Measurements from ENCODE around the gene OBP2B. TPM values are rescaled to one million over a fixed set of nuclear protein-coding genes. Genes with fewer than 3 reads are reported as not detected.
A peak's percentile ranks its signal among the peaks of the same experiment; 100 is the strongest.
"Not testable (repeated sequence)": the region's sequence is repeated elsewhere in the genome, so short reads cannot be mapped to it uniquely, and the experiment has no call there.

OBP2B gene
- total RNA-seq, 1 experiment from 2014 or later = not detected

- DNase-seq (ENCODE audit: low spot score) = no peak
These were observed 6.2 kb downstream of the OBP2B start for GRCh38 chr9:133202688-133203453.

DNA sequence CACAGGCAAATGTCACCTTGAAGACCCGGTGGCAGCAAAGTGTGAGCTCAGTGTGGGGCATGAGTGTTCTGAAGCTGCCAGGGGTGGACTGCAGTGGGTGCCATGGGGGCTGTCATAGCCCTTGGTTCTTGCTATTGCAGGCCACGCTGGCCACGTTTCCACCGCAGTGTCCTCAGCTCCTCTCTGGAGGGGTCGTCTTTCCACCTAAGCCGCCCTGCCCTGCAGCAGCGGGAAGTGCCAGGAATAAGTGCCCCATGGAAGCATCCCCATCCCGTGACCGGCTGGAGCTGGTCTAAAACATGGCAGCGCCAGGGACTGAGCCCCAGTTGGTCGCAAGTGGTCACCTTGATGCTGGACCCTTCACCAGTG is 6.9 kb downstream of the OBP2B start:
- no peak for DNase-seq (ENCODE audit: low spot score)

DNA sequence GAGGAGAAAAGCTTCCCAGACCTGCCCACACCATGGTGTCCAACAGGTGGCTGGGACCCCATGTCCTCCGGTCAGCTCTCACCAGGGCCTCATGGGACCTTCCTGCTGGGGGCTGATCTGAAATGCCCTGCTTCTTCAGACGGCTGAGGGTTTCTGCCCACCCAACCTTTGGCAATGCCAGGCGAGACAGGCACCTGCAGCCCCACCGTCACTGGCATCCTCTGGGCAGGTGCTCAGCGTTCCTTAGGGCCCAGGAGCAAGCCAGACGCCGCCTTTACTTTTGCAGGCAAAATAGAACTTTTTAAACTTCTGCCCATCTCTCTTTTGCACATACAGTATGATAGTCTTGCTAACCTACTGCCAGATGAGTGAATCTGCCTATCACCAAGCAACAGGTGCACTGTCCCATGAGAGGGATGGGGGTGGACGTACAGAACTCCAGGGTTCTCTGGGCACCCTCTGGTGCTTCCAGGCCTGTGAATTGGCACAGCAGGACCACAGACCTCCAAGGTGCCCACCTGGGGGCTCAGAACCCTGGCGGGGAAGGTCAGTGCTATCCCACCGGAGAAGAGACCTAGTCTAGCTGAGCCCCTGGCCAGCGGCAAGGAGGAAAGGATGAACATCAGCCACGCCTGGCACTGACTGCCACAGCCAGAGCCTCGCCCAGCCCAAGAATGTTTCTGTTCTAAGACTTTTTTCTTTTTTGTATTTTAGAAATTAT is 7.5 kb downstream of the OBP2B start:
- DNase-seq (ENCODE audit: low spot score) = no peak

GRCh38 chr9:133200631-133201030 is 8.4 kb downstream of the OBP2B start:
- DNase-seq (ENCODE audit: low spot score) = no peak

DNA sequence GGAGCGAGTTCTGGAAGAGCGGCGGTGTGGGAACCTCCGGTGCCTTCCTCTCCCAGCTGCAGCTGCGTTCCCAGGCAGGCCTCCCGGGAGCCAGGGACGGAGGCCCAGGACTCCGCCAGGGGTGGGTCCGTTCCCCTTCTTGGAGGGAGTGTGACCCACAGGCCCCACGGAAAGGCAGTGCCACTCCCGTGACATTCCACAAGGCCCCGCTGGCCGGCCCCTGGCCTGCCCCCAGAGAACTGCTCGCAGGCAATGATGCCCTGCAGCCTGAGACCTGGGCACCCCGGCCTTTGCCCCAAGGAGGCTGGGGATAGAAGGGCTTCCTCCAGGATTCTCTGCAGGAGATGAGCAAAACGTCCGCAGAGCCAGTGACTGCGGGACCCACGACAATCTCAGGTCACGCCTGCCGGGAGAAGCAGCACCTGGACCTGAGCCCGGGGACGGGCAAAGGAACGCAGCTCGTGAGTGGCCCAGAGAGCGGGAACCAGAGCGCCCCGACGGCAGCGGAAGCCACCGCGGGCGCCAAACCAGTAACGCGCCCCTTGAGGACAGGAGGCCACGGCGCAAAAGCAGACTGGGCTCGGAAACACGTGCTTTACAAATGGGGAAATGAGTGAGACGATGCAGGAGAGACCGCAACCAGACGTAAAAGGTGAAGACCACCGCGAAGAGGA is 9.3 kb downstream of the OBP2B start:
- no peak for DNase-seq (ENCODE audit: low spot score)

GRCh38 chr9:133195029-133195428 is 14.0 kb downstream of the OBP2B start:
- no peak for DNase-seq (ENCODE audit: low spot score)

GRCh38 chr9:133194597-133194996 is 14.5 kb downstream of the OBP2B start:
- DNase-seq (ENCODE audit: low spot score) = no peak

GRCh38 chr9:133191989-133192388 is 17.1 kb downstream of the OBP2B start:
- DNase-seq (ENCODE audit: low spot score) = no peak

- DNase-seq (ENCODE audit: low spot score) = no peak
These were observed 19.2 kb downstream of the OBP2B start for GRCh38 chr9:133189826-133190225.

DNA sequence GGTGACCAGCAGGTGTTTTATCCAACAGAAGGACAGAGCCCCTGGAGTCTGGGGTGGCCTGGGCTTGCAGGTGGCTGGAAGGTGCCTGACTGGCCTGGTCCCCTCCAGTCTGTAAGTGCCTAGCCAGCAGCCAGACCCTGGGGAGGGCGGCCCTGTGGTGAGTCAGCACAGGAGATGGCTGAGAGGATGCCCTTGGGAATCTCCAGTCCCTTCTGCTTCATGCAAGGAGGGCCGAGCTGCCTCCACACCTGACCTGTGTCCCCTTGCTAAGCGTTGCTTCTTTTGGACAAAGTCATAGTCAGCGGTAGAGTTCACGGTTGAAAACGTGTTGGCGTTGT is 20.2 kb downstream of the OBP2B start:
- no peak for DNase-seq (ENCODE audit: low spot score)

GRCh38 chr9:133188006-133188842 is 20.8 kb downstream of the OBP2B start:
- DNase-seq (ENCODE audit: low spot score) = peak; percentile 44

- no peak for DNase-seq (ENCODE audit: low spot score)
These were observed 21.5 kb downstream of the OBP2B start for GRCh38 chr9:133187561-133188005.

GRCh38 chr9:133186736-133187135 is 22.3 kb downstream of the OBP2B start:
- DNase-seq (ENCODE audit: low spot score) = no peak

DNA sequence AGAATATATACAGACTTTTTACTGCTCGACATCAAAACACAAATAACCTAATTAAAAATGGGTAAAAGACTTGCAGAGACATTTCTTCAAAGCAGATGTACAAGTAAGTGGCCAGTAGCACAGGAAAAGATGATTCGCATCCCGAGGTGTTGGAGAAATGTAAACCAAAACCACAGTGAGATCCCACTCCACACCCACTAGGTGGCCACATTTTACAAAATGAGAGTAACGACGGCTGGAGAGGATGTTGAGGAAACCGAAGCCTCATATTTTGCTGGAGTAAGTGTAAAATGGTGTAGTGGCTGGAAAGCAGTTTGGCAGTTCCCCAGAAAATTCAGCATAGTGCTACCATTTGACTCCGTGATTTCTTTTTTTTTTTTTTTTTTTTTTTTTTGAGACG is 24.1 kb downstream of the OBP2B start:
- DNase-seq (ENCODE audit: low spot score) = peak; percentile 83

- no peak for DNase-seq (ENCODE audit: low spot score)
These were observed 26.9 kb downstream of the OBP2B start for GRCh38 chr9:133182151-133182550.

DNA sequence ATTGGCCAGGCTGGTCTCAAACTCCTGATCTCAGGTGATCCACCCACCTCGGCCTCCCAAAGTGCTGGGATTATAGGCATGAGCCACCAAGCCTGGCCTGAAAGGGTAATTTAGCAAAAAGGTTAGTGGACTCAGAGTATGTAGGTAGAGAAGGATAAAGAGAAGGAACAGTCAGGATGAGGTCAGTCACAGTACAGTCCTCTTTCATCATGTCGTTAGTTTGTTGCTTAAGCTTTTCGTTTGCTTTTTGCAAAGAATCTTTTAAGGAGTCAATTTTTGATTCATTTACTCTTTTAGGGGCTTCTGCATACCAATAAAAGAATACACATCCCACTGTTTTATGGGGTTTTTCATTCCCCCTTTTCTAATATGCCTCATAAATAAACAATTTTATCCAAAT is 27.5 kb downstream of the OBP2B start:
- no peak for DNase-seq (ENCODE audit: low spot score)

GRCh38 chr9:133180953-133181352 is 28.1 kb downstream of the OBP2B start:
- no peak for DNase-seq (ENCODE audit: low spot score)

GRCh38 chr9:133173056-133173455 is 36.0 kb downstream of the OBP2B start:
- DNase-seq (ENCODE audit: low spot score) = no peak

- no peak for DNase-seq (ENCODE audit: low spot score)
These were observed 37.7 kb downstream of the OBP2B start for GRCh38 chr9:133171161-133171961.

GRCh38 chr9:133170716-133171115 is 38.3 kb downstream of the OBP2B start:
- DNase-seq (ENCODE audit: low spot score) = no peak

GRCh38 chr9:133169687-133170086 is 39.4 kb downstream of the OBP2B start:
- DNase-seq (ENCODE audit: low spot score) = not testable (repeated sequence)

Measured in H4 (cell line).